ENCODE data around the gene MAIP1.

- TF ChIP-seq CTCF (conservative IDR thresholded peaks at IDR 0.05) (no peak), ZFX (IDR thresholded peaks at IDR 0.05) (no peak)
These were observed 32.2 kb downstream of the MAIP1 start for GRCh38 chr2:199987586-199987985.

Data from C4-2B (cell line).